IMR-90 (cell line): ENCODE measurements around the gene RNF11. TPM values are rescaled to one million over a fixed set of nuclear protein-coding genes. Genes with fewer than 3 reads are reported as not detected.

ENCODE experiments used
- ATAC-seq: fragments of 200-7000 bp; cut with Tn5 transposase; 2 replicates; pipeline ENCODE4 v1.9.1; 2020; ENCODE audit warnings: low read depth, mild to moderate bottlenecking, moderate library complexity
- BruUV-seq: library from RNA; stranded (reverse); fragments of 400-500 nt; replicated peaks from 2 replicates; lab custom pipeline; 2021; lab: Mats Ljungman, UMichigan
- CTCF ChIA-PET: fragments of 300-600 bp; formaldehyde crosslinking; extraction: SDS; loops from one replicate; lab custom pipeline; 2021; ENCODE audit warnings: antibody characterized with exemption; lab: Yijun Ruan, JAX
- POLR2A ChIA-PET: fragments of 300-600 bp; sonication (Branson Sonifier 250); formaldehyde crosslinking; loops from one replicate; lab custom pipeline; 2022; ENCODE audit warnings: antibody characterized with exemption; ENCODE audit not compliant: unreplicated experiment; lab: Charles Lee
- DNase-seq: peaks from one replicate; pipeline ENCODE4 v3.0.0; 2013
- H2AFZ ChIP-seq: replicated peaks from 2 replicates; pipeline ENCODE3; 2013; ENCODE audit warnings: low read length, mild to moderate bottlenecking; ENCODE audit not compliant: poor library complexity
- H2AK5ac ChIP-seq: 2 replicates; pipeline ENCODE4 v1.6.1; 2013; ENCODE audit warnings: low read depth, low read length, inconsistent platforms
- H2AK9ac ChIP-seq: replicated peaks from 2 replicates; pipeline ENCODE3; 2013; ENCODE audit warnings: mild to moderate bottlenecking, low read depth, low read length, moderate library complexity; ENCODE audit not compliant: poor library complexity
- H2BK120ac ChIP-seq: 2 replicates; pipeline ENCODE4 v1.6.1; 2013; ENCODE audit warnings: low read depth, low read length, inconsistent platforms
- H2BK15ac ChIP-seq: 3 replicates; pipeline ENCODE4 v1.6.1; 2013; ENCODE audit warnings: low read depth, low read length, inconsistent platforms
- H2BK20ac ChIP-seq: 2 replicates; pipeline ENCODE4 v1.6.1; 2013; ENCODE audit warnings: low read depth, mild to moderate bottlenecking, inconsistent platforms, low read length, moderate library complexity
- H2BK5ac ChIP-seq: 2 replicates; pipeline ENCODE4 v1.6.1; 2013; ENCODE audit warnings: mild to moderate bottlenecking, low read depth, low read length, inconsistent platforms; ENCODE audit not compliant: poor library complexity, severe bottlenecking
- H3K14ac ChIP-seq: replicated peaks from 2 replicates; pipeline ENCODE4 v1.6.1; 2013; ENCODE audit warnings: low read depth, low read length, inconsistent platforms
- H3K18ac ChIP-seq: 2 replicates; pipeline ENCODE4 v1.6.1; 2013; ENCODE audit warnings: low read depth, low read length, control low read depth
- H3K23ac ChIP-seq: 2 replicates; pipeline ENCODE4 v1.6.1; 2013; ENCODE audit warnings: low read depth, low read length, inconsistent platforms
- H3K27ac ChIP-seq: 2 replicates; pipeline ENCODE4 v1.5.1; 2013; ENCODE audit warnings: mild to moderate bottlenecking, control low read depth, low read length; ENCODE audit not compliant: insufficient read depth
- H3K27me3 ChIP-seq: 2 replicates; pipeline ENCODE4 v1.6.1; 2013; ENCODE audit warnings: low read length; ENCODE audit not compliant: control insufficient read depth, insufficient read depth
- H3K36me3 ChIP-seq: 2 replicates; pipeline ENCODE4 v1.6.1; 2013; ENCODE audit warnings: low read length, mixed read lengths; ENCODE audit not compliant: control insufficient read depth, insufficient read depth
- H3K4ac ChIP-seq: 2 replicates; pipeline ENCODE4 v1.6.1; 2013; ENCODE audit warnings: low read depth, low read length, inconsistent platforms
- H3K4me1 ChIP-seq: 2 replicates; pipeline ENCODE4 v1.6.1; 2013; ENCODE audit warnings: low read length, mixed read lengths; ENCODE audit not compliant: control insufficient read depth, insufficient read depth
- H3K4me2 ChIP-seq: 2 replicates; pipeline ENCODE4 v1.6.1; 2013; ENCODE audit warnings: low read depth, mild to moderate bottlenecking, control low read depth, low read length, moderate library complexity
- H3K4me3 ChIP-seq: 2 replicates; pipeline ENCODE4 v1.5.1; 2013; ENCODE audit warnings: low read depth, mild to moderate bottlenecking, control low read depth, low read length, moderate library complexity; ENCODE audit not compliant: insufficient read depth
- H3K56ac ChIP-seq: 2 replicates; pipeline ENCODE4 v1.6.1; 2013; ENCODE audit warnings: low read length, inconsistent platforms; ENCODE audit not compliant: insufficient read depth; ENCODE audit errors: extremely low read depth
- H3K79me1 ChIP-seq, 2 experiments: 2 replicates each; pipeline ENCODE4 v1.6.1; 2013; ENCODE audit warnings: low read length in 2 of 2, inconsistent platforms in 1 of 2, low read depth in 1 of 2
- H3K9ac ChIP-seq: 2 replicates; pipeline ENCODE4 v1.6.1; 2013; ENCODE audit warnings: low read depth, low read length, control low read depth
- H3K9me1 ChIP-seq: 2 replicates; pipeline ENCODE4 v1.6.1; 2013; ENCODE audit warnings: low read length, inconsistent platforms; ENCODE audit not compliant: insufficient read depth
- H3K9me3 ChIP-seq: 2 replicates; pipeline ENCODE4 v1.6.1; 2013; ENCODE audit warnings: low read length; ENCODE audit not compliant: control insufficient read depth, insufficient read depth
- H4K20me1 ChIP-seq: 2 replicates; pipeline ENCODE4 v1.6.1; 2013; ENCODE audit warnings: low read length, inconsistent platforms; ENCODE audit not compliant: insufficient read depth
- H4K5ac ChIP-seq: 2 replicates; pipeline ENCODE4 v1.6.1; 2013; ENCODE audit warnings: mild to moderate bottlenecking, low read depth, low read length, control low read depth
- H4K8ac ChIP-seq, 2 experiments: 2 replicates each; pipeline ENCODE4 v1.6.1; 2013; ENCODE audit warnings: low read depth in 2 of 2, low read length in 2 of 2, control low read depth in 1 of 2, inconsistent platforms in 1 of 2
- H4K91ac ChIP-seq: 2 replicates; pipeline ENCODE4 v1.6.1; 2013; ENCODE audit warnings: low read depth, low read length, inconsistent platforms; ENCODE audit not compliant: insufficient read depth
- CEBPB ChIP-seq: IDR thresholded peaks from 2 replicates; pipeline ENCODE4 v1.6.1; 2012; ENCODE audit warnings: low read depth, low read length, improper control_type of control experiment
- CHD1 ChIP-seq: IDR thresholded peaks from 2 replicates; pipeline ENCODE4 v1.6.1; 2012; ENCODE audit warnings: low read depth, low read length, improper control_type of control experiment
- ELK1 ChIP-seq: fragments of 150-350 bp; IDR thresholded peaks from 2 replicates; pipeline ENCODE4 v1.6.1; 2016; ENCODE audit warnings: low read depth, mild to moderate bottlenecking, low read length, moderate library complexity, borderline replicate concordance
- MAFK ChIP-seq: IDR thresholded peaks from 2 replicates; pipeline ENCODE4 v1.6.1; 2012; ENCODE audit warnings: low read depth, low read length, improper control_type of control experiment
- MAZ ChIP-seq: IDR thresholded peaks from 2 replicates; pipeline ENCODE4 v1.6.1; 2012; ENCODE audit warnings: low read depth, mild to moderate bottlenecking, low read length, improper control_type of control experiment, moderate library complexity, borderline replicate concordance
- NFE2L2 ChIP-seq: fragments of 150-350 bp; IDR thresholded peaks from 2 replicates; pipeline ENCODE4 v1.6.1; 2016; ENCODE audit warnings: low read depth, mild to moderate bottlenecking, low read length
- POLR2A ChIP-seq: IDR thresholded peaks from 2 replicates; pipeline ENCODE4 v1.6.1; 2012; ENCODE audit warnings: mild to moderate bottlenecking, low read depth, low read length
- RAD21 ChIP-seq: IDR thresholded peaks from 2 replicates; pipeline ENCODE4 v1.6.1; 2012; ENCODE audit warnings: low read length, improper control_type of control experiment
- RCOR1 ChIP-seq: IDR thresholded peaks from 2 replicates; pipeline ENCODE4 v1.6.1; 2012; ENCODE audit warnings: mild to moderate bottlenecking, low read length, improper control_type of control experiment; ENCODE audit not compliant: insufficient replicate concordance
- USF2 ChIP-seq: fragments of 150-350 bp; IDR thresholded peaks from 2 replicates; pipeline ENCODE4 v1.6.1; 2017; ENCODE audit warnings: mild to moderate bottlenecking, antibody characterized with exemption, low read length, low read depth
- WGBS, 2 experiments: methylation state at CpG; one replicate each; pipeline versions ENCODE4 v1.1.5 to v1.1.7; 2013; ENCODE audit warnings: missing lambda C conversion rate in 2 of 2; ENCODE audit not compliant: insufficient read length in 1 of 2; ENCODE audit errors: extremely low coverage in 2 of 2; 5-methylcytosine and 5-hydroxymethylcytosine counted together
- dilution Hi-C: fragments of 300-500 bp; cut with HindIII; formaldehyde crosslinking; loops from one replicate; pipeline ENCODE4 v1.14.3; 2018; ENCODE audit warnings: low sequenced_read_pairs; ENCODE audit not compliant: unreplicated experiment
- in situ Hi-C: fragments of 300-500 bp; cut with MboI; formaldehyde crosslinking; loops from 3 replicates; pipeline ENCODE4 v1.14.3; 2019; ENCODE audit warnings: low sequenced_read_pairs, inconsistent platforms, mixed read lengths
- intact Hi-C: fragments of 100-400 bp; cut with micrococcal nuclease; formaldehyde crosslinking; loops from 2 replicates; pipeline ENCODE4 v1.10.0; 2022
- polyA plus RNA-seq, 3 experiments: library from polyadenylated mRNA; depleted of rRNA; stranded (reverse); fragments of >200 nt; gene quantifications; 2 replicates each; pipeline ENCODE4 v1.2.3, GENCODE V29; 2012; ENCODE audit warnings: low replicate concordance in 1 of 3
- total RNA-seq: library from RNA; depleted of rRNA; stranded (reverse); fragments of >200 nt; gene quantifications from 2 replicates; pipeline ENCODE4 v1.2.3, GENCODE V29; 2012
- TF ChIP-seq, protein P1 (sequence below): conservative IDR thresholded peaks from 2 replicates; pipeline ENCODE4 v1.5.1; 2012; ENCODE audit warnings: mild to moderate bottlenecking, low read depth, low read length, improper control_type of control experiment

Gene RNF11
- total and polyA plus RNA-seq, 2 of the 4 experiments (the other 2 are of a cell fraction), result 63.3 to 64.1 TPM

GRCh38 chr1:51255331-51255730, 19.3 kb downstream of the RNF11 start:
- no peak overlapping the region for H2BK15ac ChIP-seq
- intact Hi-C loops (no loop called here), dilution Hi-C loops (no loop called here), in situ Hi-C loops (no loop called here)
- H3K14ac ChIP-seq, result no peak overlapping the region
- TF ChIP-seq CEBPB (no peak), RCOR1 (no peak), USF2 (no peak), POLR2A (no peak), CHD1 (no peak), MAFK (no peak), RAD21 (no peak), NFE2L2 (no peak), ELK1 (no peak), MAZ (no peak)
- TF ChIP-seq, protein P1, sequence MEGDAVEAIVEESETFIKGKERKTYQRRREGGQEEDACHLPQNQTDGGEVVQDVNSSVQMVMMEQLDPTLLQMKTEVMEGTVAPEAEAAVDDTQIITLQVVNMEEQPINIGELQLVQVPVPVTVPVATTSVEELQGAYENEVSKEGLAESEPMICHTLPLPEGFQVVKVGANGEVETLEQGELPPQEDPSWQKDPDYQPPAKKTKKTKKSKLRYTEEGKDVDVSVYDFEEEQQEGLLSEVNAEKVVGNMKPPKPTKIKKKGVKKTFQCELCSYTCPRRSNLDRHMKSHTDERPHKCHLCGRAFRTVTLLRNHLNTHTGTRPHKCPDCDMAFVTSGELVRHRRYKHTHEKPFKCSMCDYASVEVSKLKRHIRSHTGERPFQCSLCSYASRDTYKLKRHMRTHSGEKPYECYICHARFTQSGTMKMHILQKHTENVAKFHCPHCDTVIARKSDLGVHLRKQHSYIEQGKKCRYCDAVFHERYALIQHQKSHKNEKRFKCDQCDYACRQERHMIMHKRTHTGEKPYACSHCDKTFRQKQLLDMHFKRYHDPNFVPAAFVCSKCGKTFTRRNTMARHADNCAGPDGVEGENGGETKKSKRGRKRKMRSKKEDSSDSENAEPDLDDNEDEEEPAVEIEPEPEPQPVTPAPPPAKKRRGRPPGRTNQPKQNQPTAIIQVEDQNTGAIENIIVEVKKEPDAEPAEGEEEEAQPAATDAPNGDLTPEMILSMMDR, result no peak
- H2AFZ ChIP-seq, result no peak overlapping the region
- BruUV-seq, result no TSS peak
- H2AK9ac ChIP-seq, result no peak overlapping the region
- no peak overlapping the region for H2AK5ac ChIP-seq
- H3K9me1 ChIP-seq, result peaks cover 8% of the 10 kb centered on the region; the same call in 1 of the 2 replicates
- H3K4me2 ChIP-seq, result no peak overlapping the region
- no peaks in the 10 kb centered on the region for H3K36me3 ChIP-seq
- H3K4me3 ChIP-seq, result no peak overlapping the region
- peaks cover 26 to 66% of the 10 kb centered on the region in 2 experiments for H3K79me1 ChIP-seq
- H3K4ac ChIP-seq, result no peak overlapping the region
- peaks cover 3% of the 10 kb centered on the region for H3K4me1 ChIP-seq
- H3K27me3 ChIP-seq, result no peaks in the 10 kb centered on the region
- ChIA-PET CTCF (no interaction called here), POLR2A (no interaction called here)
- no peak overlapping the region for H2BK120ac ChIP-seq
- no peak for ATAC-seq
- no peak overlapping the region for H3K56ac ChIP-seq
- no peak overlapping the region for H3K27ac ChIP-seq
- H4K5ac ChIP-seq, result no peak overlapping the region
- no peak overlapping the region for H4K91ac ChIP-seq
- no peak overlapping the region for H3K9ac ChIP-seq
- no peak overlapping the region for H3K18ac ChIP-seq
- peaks cover 76% of the 10 kb centered on the region for H4K20me1 ChIP-seq
- H2BK20ac ChIP-seq, result no peak overlapping the region
- no peak overlapping the region for H2BK5ac ChIP-seq
- DNase-seq, result peak; percentile 10
- 100% methylated on average over 1 of the region's 3 CpGs; no CpG with 5 or more reads in 1 of the 2 experiments for WGBS, 2 experiments
- no peak overlapping the region for H3K23ac ChIP-seq
- H4K8ac ChIP-seq, result no peak overlapping the region
- H3K9me3 ChIP-seq, result no peaks in the 10 kb centered on the region
